Stomach smooth muscle (tissue), 2 donors: Measurements from ENCODE around the gene KLHL18.
"Not testable (repeated sequence)": the region's sequence is repeated elsewhere in the genome, so short reads cannot be mapped to it uniquely, and the experiment has no call there.

Experiments used
- H3K27ac ChIP-seq: one replicate; pipeline ENCODE4 v1.7.0; 2013; ENCODE audit warnings: mild to moderate bottlenecking, low read length, inconsistent platforms
- H3K27me3 ChIP-seq, 2 donors: one replicate each; pipeline ENCODE4 v1.7.0; 2013; ENCODE audit warnings: low read length in 2 of 2; ENCODE audit not compliant: insufficient read depth in 2 of 2, control insufficient read depth in 1 of 2
- H3K36me3 ChIP-seq, 2 donors: one replicate each; pipeline ENCODE4 v1.7.0; 2013; ENCODE audit warnings: low read length in 2 of 2; ENCODE audit not compliant: control insufficient read depth in 2 of 2, insufficient read depth in 2 of 2
- H3K4me1 ChIP-seq: one replicate; pipeline ENCODE4 v1.7.0; 2013; ENCODE audit warnings: low read length; ENCODE audit not compliant: control insufficient read depth, insufficient read depth
- H3K4me3 ChIP-seq, 2 donors: one replicate each; pipeline ENCODE4 v1.7.0; 2013; ENCODE audit warnings: low read length in 2 of 2
- H3K9ac ChIP-seq, 2 donors: one replicate each; pipeline ENCODE4 v1.7.0; 2013; ENCODE audit warnings: low read length in 2 of 2, mild to moderate bottlenecking in 1 of 2
- H3K9me3 ChIP-seq, 2 donors: one replicate each; pipeline ENCODE4 v1.7.0; 2013; ENCODE audit warnings: low read length in 2 of 2; ENCODE audit not compliant: control insufficient read depth in 2 of 2
- donor health status: healthy.
- donor health status: Pancreatic carcinoma.

Gene KLHL18

DNA sequence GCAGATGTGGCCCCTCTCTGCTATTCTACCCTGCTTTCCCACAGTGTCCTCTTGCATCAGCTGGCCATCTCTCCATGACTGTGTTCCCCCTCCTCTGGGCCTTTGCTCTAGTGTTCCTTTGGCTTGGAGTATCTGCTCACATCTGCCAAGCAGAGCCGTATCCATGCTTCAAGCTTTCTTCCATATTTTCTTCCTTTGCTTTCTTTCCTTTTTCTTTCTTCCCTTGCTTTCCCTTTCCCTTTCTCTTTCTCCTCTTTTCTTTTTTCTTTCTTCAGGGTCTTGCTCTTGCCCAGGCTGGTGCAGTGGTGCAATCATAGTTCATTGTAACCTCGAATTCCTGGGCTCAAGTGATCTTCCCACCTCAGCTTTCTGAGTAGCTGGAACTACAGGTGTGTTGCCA lies 12.6 kb downstream of the KLHL18 start:
- no peak overlapping the region for H3K4me3 ChIP-seq
- H3K9me3 ChIP-seq, result no peaks in the 10 kb centered on the region
- H3K27me3 ChIP-seq, result no peaks in the 10 kb centered on the region
- peaks cover 0 to 12% of the 10 kb centered on the region in 2 donors for H3K36me3 ChIP-seq
- no peak overlapping the region for H3K27ac ChIP-seq
- H3K4me1 ChIP-seq, result peaks cover 6% of the 10 kb centered on the region
- no peak overlapping the region for H3K9ac ChIP-seq

DNA sequence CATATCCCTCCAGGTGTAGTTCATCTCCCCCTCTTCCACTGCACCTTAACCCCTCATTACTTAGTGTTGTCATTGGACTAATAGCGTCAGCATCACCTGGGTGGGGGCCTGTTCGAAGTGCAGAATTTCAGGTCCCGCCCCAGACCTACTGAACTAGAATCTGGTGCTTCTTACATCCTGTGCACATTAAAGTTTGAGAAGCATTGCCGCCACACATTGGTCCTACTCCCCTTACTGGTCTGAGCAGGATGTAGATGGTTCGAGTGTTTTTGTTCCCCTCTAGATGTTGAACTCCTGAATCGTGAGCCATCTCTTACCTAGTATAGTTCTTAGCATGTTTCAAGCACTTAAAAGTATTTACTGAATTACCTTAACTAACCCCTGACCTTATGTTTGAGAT lies 13.2 kb downstream of the KLHL18 start:
- H3K9ac ChIP-seq, result no peak overlapping the region
- H3K27ac ChIP-seq, result no peak overlapping the region
- H3K4me3 ChIP-seq, result no peak overlapping the region

GRCh38 chr3:47296562-47297302 lies 14.0 kb downstream of the KLHL18 start:
- H3K9me3 ChIP-seq, result no peaks in the 10 kb centered on the region
- no peaks in the 10 kb centered on the region for H3K27me3 ChIP-seq
- H3K4me3 ChIP-seq, result no peak overlapping the region
- peaks cover 0 to 8% of the 10 kb centered on the region in 2 donors for H3K36me3 ChIP-seq
- H3K4me1 ChIP-seq, result peaks cover 6% of the 10 kb centered on the region
- H3K9ac ChIP-seq, result no peak overlapping the region
- H3K27ac ChIP-seq, result no peak overlapping the region

More for the DNA sequence above, 13.2 kb downstream of the KLHL18 start:
- H3K4me1 ChIP-seq, result peaks cover 6% of the 10 kb centered on the region
- no peaks in the 10 kb centered on the region for H3K27me3 ChIP-seq
- no peaks in the 10 kb centered on the region for H3K9me3 ChIP-seq
- H3K36me3 ChIP-seq, result peaks cover 0 to 9% of the 10 kb centered on the region in 2 donors

DNA sequence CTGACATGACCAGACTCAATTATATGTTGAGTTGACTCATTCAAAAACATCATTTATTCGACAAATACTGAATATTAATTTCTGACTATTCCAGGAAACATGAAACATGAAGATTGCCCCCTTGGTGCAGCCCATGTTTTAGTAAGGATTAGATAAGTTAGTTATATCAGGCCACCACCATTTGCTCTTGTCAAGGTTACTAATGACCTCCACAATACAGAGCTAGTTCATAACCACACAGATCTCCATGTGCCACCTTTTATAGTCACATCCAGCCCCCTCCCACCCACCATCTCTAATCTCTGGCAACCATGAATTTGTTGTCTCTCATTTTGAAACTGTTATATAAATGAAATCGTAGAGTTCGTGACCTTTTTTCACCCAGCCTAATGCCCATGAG lies 15.7 kb downstream of the KLHL18 start:
- Histone ChIP-seq H3K4me1 (peaks cover 6% of the 10 kb centered on the region), H3K4me3 (no peak overlapping the region), H3K27ac (no peak overlapping the region), H3K36me3 (peaks cover 3 to 16% of the 10 kb centered on the region in 2 donors), H3K27me3 (no peaks in the 10 kb centered on the region), H3K9ac (no peak overlapping the region), H3K9me3 (no peaks in the 10 kb centered on the region)

DNA sequence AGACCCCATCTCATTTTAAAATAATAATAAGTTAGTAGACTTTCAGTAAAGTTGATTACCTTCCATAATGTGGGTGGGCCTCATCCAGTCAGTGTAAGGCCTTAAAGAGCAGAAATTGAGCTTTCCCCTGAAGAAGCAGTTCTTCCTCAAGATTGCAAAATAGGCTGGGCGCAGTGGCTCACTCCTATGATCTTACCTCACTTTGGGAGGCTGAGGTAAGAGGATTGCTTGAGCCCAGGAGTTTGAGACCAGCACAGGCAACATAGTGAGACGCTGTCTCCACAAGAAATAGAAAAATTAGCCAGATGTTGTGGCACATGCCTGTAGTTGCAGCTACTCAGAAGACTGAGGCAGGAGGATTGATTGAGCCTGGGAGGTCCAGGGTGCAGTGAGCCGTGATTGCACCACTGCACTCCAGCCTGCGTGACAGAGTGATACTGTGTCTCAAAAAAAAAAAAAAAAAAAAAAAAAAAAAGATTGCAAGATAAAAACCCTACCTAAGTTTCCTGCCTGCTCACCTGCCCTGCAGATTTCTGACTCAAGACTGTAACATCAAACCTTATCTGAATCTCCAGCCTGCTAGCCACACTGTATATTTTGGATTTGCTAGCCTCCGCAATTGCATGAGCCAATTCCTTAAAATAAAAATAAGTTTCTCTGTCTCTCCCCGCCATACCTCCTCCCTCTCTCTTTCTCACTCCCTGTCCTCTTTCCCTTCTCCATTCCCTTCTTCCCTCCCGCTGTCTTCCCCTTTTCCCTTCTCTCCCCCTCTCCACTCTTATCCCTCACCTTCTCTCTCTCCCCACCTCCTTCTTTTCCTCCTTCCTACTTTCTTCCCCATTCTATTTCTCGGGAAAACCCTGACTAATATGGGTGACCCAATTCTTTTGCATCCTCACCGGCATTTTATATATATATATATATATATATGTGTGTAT lies 16.9 kb downstream of the KLHL18 start:
- peaks cover 4 to 16% of the 10 kb centered on the region in 2 donors for H3K36me3 ChIP-seq
- no peak overlapping the region for H3K4me3 ChIP-seq
- H3K9ac ChIP-seq, result no peak overlapping the region
- peaks cover 6% of the 10 kb centered on the region for H3K4me1 ChIP-seq
- H3K9me3 ChIP-seq, result no peaks in the 10 kb centered on the region
- H3K27me3 ChIP-seq, result no peaks in the 10 kb centered on the region
- H3K27ac ChIP-seq, result no peak overlapping the region

GRCh38 chr3:47301456-47301855 lies 18.7 kb downstream of the KLHL18 start:
- H3K4me3 ChIP-seq, result no peak overlapping the region
- no peak overlapping the region for H3K9ac ChIP-seq
- H3K9me3 ChIP-seq, result no peaks in the 10 kb centered on the region
- H3K36me3 ChIP-seq, result peaks cover 4 to 15% of the 10 kb centered on the region in 2 donors
- H3K27me3 ChIP-seq, result no peaks in the 10 kb centered on the region
- peaks cover 6% of the 10 kb centered on the region for H3K4me1 ChIP-seq
- H3K27ac ChIP-seq, result no peak overlapping the region

DNA sequence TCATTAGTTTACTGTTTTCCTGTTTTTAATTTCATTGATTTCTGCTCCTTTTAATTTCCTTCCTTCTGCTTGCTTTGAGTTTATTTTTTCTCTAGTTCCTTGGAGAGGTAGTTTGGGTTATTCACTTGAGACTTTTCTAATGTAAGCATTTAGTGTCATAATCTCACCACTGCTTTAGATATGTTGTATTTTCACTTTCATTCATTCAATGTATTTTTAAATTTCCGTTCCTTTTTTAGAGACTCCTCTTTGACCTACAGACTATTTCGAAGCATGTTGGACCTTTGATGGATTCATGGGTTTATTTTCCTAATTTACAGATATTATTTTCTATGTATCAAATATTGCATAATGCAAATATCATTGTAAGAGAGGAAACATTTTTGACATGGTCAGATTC lies 23.3 kb downstream of the KLHL18 start:
- H3K27me3 ChIP-seq, result no peaks in the 10 kb centered on the region
- H3K9me3 ChIP-seq, result no peaks in the 10 kb centered on the region
- peaks cover 4 to 9% of the 10 kb centered on the region in 2 donors for H3K36me3 ChIP-seq

GRCh38 chr3:47309231-47309630 lies 26.5 kb downstream of the KLHL18 start:
- H3K9ac ChIP-seq, H3K27me3 ChIP-seq, H3K4me1 ChIP-seq, H3K36me3 ChIP-seq, H3K27ac ChIP-seq, H3K4me3 ChIP-seq, H3K9me3 ChIP-seq: not testable (repeated sequence)

More for the DNA sequence above, 23.3 kb downstream of the KLHL18 start:
- Histone ChIP-seq H3K9ac (no peak overlapping the region), H3K27ac (no peak overlapping the region), H3K4me3 (no peak overlapping the region), H3K4me1 (no peaks in the 10 kb centered on the region)

DNA sequence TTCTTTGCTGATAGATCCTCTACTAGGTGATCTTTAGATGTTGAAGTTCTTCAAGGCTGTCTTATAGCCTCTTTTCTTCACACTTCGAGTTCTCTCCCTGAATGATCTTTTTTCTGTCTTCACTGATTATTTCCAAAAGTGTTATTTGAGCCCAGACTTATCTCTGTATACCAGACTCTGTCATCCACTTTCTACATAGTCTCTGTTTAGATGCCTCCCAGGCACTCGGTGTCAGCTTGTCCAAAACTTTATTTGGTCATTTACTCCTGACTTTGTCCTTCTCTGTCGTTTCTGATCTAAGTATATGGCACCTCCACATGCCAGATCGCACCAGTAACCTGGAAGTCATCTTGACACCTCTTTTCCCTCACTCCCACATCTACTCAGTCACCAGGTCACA lies 27.6 kb downstream of the KLHL18 start:
- Histone ChIP-seq H3K9ac (no peak overlapping the region), H3K4me1 (peaks cover 2% of the 10 kb centered on the region), H3K9me3 (no peaks in the 10 kb centered on the region), H3K27ac (no peak overlapping the region), H3K4me3 (no peak overlapping the region), H3K36me3 (no peaks in the 10 kb centered on the region), H3K27me3 (no peaks in the 10 kb centered on the region)

DNA sequence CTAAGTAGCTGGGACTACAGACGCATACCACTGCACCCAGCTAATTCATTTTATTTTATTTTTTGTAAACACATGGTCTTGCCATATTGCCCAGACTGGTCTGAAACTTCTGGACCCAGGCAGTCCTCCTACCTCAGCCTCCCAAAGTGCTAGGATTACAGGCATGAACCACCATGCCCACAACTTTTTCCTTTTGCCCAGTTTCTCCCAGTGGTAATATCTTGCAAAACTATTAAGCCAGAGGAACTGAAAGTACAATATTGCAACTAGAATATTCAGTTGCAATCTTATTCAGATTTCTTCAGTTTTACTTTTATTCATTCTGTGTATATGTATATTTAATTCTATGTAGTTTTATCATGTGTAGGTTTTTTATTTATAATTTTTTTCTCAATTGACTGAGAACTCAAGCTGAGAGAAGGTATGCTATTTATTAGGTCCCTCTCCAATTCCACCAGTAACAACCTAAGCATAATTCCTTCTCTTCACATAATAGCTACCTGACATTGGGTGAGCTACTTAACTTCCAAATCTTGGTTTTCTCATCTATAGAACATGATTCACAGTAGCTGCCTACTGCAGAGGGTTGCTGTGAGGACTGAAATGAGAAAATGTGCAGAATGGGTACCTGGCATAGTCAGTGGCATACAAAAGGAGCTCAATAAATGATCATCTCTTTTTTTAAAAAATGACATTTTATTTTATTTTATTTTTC lies 30.8 kb downstream of the KLHL18 start:
- H3K4me1 ChIP-seq, result peaks cover 2% of the 10 kb centered on the region
- no peak overlapping the region for H3K27ac ChIP-seq

More for the DNA sequence above, 30.8 kb downstream of the KLHL18 start:
- no peaks in the 10 kb centered on the region for H3K27me3 ChIP-seq
- H3K9ac ChIP-seq, result no peak overlapping the region
- no peak overlapping the region for H3K4me3 ChIP-seq
- H3K36me3 ChIP-seq, result no peaks in the 10 kb centered on the region
- no peaks in the 10 kb centered on the region for H3K9me3 ChIP-seq
